Effector CD4-positive, alpha-beta T cell (primary cell): ENCODE results near the gene SMAGP.

Experiments
- DNase-seq: peaks from one replicate; pipeline ENCODE4 v3.0.0-alpha.2; 2020

Gene SMAGP

DNA sequence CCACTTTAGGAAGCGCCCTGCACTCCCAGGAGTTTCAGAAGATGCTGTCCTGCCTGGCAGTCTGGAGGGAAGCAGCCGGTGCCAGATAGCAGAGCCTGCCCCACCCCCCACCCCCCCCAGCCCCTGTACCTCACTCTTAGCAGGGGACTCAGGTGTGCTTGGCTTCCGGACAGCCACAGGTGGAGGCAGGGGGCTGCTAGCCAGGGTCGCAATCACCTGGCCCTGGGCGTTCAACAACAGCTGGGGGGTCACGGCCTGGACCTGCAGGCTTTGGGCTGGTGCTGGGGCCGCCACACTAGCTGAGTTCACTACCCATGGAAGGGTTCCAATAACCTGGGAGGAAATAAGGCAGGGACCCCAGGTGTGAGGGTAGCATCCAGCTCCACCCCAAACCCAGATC, 74.4 kb downstream of the SMAGP start:
- DNase-seq: no peak
